AG04449 (cell line): ENCODE results near the gene DBP.

ENCODE experiments used
- CTCF ChIA-PET: fragments of 350-600 bp; formaldehyde crosslinking; extraction: SDS; loops from one replicate; lab custom pipeline; 2021; ENCODE audit warnings: antibody characterized with exemption; lab: Yijun Ruan, JAX
- POLR2A ChIA-PET: fragments of 400-600, 350-600 bp; formaldehyde crosslinking; extraction: SDS; loops from one replicate; lab custom pipeline; 2020; ENCODE audit warnings: antibody characterized with exemption, inconsistent platforms; lab: Yijun Ruan, JAX
- DNase-seq: peaks from one replicate; pipeline ENCODE4 v3.0.0-alpha.2; 2010; ENCODE audit warnings: low read depth, low spot score
- H3K4me3 ChIP-seq: 2 replicates; pipeline ENCODE4 v1.5.1; 2011; ENCODE audit warnings: low read depth, mild to moderate bottlenecking, control low read depth, low read length
- CTCF ChIP-seq: IDR thresholded peaks from one replicate; pipeline ENCODE4 v1.5.1; 2011; ENCODE audit warnings: mild to moderate bottlenecking, moderate library complexity, low read length, control low read depth, inconsistent platforms; ENCODE audit not compliant: insufficient read depth; ENCODE audit errors: missing control alignments

The DBP gene

GRCh38 chr19:48607359-48607755 lies 29.8 kb downstream of the DBP start:
- no peak overlapping the region for H3K4me3 ChIP-seq
- ChIA-PET POLR2A (no interaction called here), CTCF (interaction anchor here (1.1 to 5.8 kb wide), 8 partner anchors 11 to 118 kb away, joined by 3 to 36 read pairs (median 12); partner anchors contain the start of genes RPL18 and SPHK2)
- no peak for TF ChIP-seq CTCF
- no peak for DNase-seq

- H3K4me3 ChIP-seq = no peak within 1 kb of the TSS
- TF ChIP-seq CTCF = no peak
- ChIA-PET CTCF (interaction anchor here (1.1 to 5.8 kb wide), 7 partner anchors 11 to 335 kb away, joined by 3 to 36 read pairs (median 12); partner anchors contain the start of genes RPL18 and SPHK2), POLR2A (no interaction called here)
- no peak for DNase-seq
Measured at GRCh38 chr19:48606463-48607358, 30.5 kb downstream of the DBP start, which contains the start of gene SPACA4. SPACA4 (plus strand) TSS chr19:48606742; CDS start chr19:48606979, 237 bp downstream.

GRCh38 chr19:48603850-48604249 lies 33.3 kb downstream of the DBP start:
- ChIA-PET CTCF (no interaction called here), POLR2A (no interaction called here)
- DNase-seq = no peak
- H3K4me3 ChIP-seq = no peak overlapping the region
- TF ChIP-seq CTCF = no peak

DNA sequence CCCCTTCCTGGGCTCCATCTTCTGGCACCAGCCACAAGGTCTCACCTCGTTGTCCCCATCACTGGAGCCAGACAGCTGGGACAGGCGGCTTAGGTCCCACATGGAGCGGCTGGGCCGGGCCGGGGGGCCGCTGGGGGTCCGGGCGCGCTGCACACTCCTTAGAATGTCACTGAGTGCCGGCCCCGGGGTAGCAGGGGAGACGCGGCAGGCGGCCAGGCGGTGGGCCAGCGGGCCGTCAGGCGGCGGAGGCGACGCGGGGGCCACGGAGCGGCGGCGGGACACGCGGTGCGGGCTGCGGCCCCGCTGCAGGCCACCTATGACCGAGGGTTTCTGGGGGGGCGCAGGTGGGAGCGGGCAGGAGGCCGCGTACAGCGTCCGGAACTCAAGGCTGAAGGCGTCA lies 33.7 kb downstream of the DBP start:
- no peak overlapping the region for H3K4me3 ChIP-seq
- no peak for TF ChIP-seq CTCF
- ChIA-PET CTCF (interaction anchor here (2.0 kb wide), 1 partner anchor 17 kb away, joined by 6 read pairs; no protein-coding TSS in a partner anchor), POLR2A (no interaction called here)
- no peak for DNase-seq

GRCh38 chr19:48603001-48603400 lies 34.2 kb downstream of the DBP start:
- ChIA-PET CTCF (interaction anchor here (1.2 to 3.5 kb wide), 4 partner anchors 13 to 94 kb away, joined by 3 to 27 read pairs (median 5); no protein-coding TSS in a partner anchor), POLR2A (no interaction called here)
- DNase-seq = no peak
- no peak for TF ChIP-seq CTCF
- H3K4me3 ChIP-seq = no peak overlapping the region
